HG03378 (cell line): ENCODE measurements around the gene SEC14L2.
"Not testable (repeated sequence)": the region's sequence is repeated elsewhere in the genome, so short reads cannot be mapped to it uniquely, and the experiment has no call there.

Experiments used
- ATAC-seq: cut with Tn5 transposase; IDR thresholded peaks from one replicate; pipeline ENCODE4 v1.9.1; 2021; ENCODE audit warnings: mild to moderate bottlenecking, moderate library complexity; ENCODE audit not compliant: unreplicated experiment

Gene SEC14L2

DNA sequence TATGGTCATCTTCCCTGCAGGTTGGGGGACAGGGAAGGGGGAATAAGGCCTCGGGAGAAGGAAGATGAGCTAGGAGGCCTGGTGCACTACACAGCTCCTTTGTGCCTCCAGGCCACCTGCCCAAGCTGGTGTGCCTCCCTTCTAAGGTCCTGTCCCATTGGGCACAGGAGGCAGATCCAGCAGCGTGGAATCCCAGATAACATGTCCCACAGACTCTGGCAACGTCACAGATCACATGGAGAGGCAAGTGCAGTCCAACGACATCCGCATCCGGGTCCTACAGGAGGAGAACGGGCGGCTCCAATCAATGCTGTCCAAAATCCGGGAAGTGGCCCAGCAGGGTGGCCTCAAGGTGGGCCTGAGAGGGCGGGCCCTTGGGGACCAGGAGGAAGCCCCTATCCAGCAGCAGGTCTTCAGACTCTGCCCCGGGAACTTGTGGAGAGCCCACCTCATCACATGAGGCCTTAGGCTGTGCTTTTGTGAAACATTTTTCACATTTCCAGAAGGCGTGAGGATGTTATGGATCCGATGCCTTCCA, 21.4 kb upstream of the SEC14L2 start:
- no peak for ATAC-seq

DNA sequence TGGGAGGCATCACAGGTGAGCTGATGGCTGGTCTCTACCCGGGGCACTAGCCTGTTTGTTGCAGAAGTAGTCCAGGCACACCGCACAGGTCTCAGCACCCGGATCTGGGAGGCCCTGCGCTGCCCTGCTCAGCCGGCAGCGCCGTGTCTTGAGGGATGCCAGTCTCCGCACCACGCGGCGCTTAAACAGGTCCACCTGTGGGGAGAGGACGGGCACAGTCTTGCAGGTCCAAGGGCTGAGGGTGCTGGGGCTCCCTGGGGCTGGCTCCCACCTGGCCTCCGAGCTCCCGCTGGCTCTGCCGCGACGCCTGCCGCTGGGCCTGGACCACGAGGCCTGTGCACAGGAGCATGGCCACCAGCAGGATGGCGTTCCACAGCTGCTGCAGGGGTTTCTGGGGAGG, 16.8 kb upstream of the SEC14L2 start:
- ATAC-seq = no peak

DNA sequence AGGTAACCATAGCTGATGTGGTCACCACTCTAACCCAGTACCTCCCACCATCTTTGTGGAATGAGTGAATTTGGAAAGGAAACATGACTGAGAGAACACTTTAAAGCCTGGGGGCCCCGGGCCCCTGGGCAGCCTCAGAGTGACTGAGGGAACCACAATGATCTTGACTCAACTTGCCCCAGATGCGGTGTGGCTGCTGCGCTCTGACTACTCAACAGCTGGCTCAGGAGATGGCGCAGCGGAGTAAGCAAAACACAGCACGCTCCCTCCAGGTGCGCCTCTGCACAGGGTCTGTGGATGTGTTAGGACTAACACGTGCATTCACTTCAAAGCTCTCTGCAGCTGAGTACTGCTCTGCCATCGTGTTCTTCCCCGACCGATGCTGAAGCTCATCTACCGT, 15.6 kb upstream of the SEC14L2 start:
- no peak for ATAC-seq

DNA sequence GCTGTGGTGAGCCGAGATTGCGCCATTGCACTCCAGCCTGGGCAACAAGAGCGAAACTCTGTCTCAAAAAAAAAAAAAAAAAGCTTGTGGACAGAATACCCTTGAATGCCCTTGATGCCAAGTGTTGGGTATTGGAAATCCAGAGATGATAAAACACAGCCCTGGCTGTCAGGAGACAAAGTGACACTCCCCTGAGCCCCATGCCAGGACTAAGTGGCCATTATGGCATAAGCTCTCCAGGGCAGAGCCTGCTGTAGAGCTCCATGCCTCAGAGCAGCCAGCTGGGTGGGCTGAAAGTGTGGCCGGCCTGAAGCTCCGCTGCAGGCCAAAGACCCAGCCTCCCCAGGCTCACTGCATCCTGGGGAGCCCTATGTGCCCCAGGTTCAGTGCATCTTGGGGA, 14.5 kb upstream of the SEC14L2 start:
- ATAC-seq = no peak

DNA sequence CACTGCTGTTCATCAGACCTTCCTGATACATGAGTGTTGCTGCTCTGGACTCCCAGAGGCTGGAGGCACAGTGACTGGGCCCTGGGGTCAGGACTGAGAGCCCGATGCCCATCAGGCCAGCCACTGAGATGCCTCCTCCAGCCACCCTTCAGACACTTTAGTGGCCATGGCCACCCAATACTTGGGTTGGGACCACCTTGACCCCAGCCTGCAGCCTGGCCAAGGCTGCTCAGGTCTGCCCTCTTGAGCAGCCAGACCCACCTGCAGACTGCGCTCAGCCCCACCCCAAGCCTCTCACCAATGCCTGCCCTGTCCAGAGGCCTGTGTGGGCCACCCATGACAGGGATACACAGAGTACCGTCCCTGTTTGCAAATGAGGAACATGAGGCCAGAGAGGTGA, 13.8 kb upstream of the SEC14L2 start:
- ATAC-seq = no peak

DNA sequence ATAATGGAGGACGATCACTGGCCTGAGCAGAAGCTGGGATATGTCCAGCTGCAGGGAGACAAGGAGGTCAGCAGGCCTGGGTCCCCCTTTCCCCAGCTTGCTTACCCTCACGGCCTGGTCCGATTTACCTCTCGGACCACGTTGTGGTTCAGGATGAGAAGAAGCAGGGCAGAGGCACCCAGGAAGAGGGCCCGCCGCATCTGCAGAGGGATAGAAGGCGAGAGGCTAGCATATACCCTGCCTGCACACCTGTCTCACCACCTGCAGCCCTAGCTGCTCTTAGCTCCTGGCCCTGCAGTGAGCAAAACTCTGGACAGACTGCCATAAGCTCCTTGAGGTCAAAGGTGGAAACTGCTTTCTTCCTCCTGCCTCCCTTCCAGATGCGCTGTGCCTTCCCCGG, 10.9 kb upstream of the SEC14L2 start:
- ATAC-seq = no peak

DNA sequence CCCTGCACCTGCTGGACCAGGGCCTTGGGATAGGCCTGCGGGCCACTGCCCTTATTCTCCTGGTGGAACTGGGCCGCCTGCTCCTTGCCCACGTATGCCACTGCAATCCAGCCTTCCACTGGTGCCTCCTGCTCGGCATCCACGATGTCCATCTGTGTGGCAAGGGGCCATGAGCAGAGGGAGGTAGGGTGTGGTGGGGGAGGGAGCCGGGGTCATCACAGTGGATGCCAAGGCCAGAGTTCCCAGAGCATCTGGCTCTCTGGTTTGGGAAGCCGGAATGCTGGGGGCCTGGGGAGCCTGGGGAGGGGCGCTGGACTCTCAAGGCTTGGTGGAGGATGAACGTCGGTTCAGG, 10.2 kb upstream of the SEC14L2 start:
- no peak for ATAC-seq

DNA sequence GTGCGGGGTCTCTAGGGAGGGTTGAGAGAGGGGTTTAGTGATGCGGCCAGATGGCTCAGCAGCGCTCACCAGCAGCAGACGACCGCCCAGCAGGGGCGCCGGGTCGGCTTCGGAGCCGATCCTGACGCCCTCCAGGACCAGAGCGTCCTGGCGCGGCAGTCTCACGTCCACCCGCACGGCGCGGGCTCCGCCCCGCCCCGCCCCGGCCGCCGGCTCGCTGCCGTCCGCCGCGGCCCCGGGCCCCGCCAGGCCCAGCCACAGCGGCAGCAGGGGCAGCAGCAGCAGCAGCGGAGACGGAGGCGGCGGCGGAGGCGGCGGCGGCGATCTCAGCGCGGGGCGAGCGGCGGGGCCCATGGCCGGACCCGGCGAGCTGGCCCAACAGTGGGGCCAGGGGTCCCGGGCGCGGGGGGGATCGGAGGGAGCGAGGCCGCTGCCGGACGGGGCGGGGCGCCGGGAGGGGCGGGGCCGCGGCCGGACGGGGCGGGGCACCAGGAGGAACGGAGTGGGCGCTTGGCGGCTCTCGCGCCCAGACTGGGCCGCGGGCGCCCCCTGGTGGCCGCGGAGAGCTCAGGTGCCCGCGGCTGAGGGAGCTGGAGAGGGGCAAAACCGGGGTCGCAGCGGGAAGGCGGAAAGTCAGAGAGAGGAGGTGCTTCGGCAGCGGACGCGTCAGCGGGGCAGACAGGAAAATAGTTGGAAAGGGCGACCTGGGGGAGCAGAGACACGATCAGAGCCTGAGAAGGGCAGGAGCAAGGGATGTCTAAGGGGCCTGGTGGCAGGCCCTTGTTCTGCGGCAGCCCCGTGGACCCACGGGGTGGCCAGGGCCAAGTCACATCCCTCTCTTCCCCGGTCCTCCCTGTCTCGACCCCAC, 9.6 kb upstream of the SEC14L2 start, which contains the start of gene RNF215:
Gene RNF215, minus strand, starts transcription at position 452 of the 868 bp plus-strand sequence. Its CDS starts 98 bp downstream, at position 354.
- no peak for ATAC-seq

DNA sequence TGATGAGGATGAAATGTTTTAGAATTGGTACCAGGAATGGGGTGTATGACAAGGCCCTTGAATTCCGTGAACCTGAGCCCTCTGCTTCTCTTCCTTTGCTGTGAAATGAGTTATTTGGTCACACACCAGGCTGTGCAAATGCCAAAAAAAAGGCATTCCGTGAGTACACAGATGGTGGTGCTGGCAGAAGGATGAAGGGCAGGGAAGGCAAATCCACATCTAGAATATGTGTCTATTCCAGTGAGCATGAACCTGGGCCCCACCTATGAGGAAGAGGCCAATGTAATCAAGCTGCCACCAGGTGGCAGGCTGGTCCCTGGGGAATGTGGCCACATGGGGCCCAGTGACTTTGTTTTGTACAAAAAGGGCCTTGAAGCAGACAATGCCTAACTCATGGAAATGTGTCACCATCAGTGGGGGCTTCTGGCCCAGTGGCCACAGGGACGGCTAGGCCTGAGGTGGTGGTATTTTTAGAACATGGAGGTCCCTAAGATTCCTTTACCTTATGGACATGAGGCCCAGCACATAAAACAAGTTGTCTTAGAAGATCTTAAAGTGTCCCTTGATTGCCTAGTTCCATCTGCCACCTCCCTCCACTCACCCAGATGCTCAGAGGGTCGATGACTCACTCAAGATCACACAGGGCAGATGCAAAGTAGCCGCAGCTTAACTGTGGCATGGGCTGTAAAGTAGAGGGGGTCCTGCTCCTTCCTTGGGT, 5.7 kb upstream of the SEC14L2 start:
- no peak for ATAC-seq

DNA sequence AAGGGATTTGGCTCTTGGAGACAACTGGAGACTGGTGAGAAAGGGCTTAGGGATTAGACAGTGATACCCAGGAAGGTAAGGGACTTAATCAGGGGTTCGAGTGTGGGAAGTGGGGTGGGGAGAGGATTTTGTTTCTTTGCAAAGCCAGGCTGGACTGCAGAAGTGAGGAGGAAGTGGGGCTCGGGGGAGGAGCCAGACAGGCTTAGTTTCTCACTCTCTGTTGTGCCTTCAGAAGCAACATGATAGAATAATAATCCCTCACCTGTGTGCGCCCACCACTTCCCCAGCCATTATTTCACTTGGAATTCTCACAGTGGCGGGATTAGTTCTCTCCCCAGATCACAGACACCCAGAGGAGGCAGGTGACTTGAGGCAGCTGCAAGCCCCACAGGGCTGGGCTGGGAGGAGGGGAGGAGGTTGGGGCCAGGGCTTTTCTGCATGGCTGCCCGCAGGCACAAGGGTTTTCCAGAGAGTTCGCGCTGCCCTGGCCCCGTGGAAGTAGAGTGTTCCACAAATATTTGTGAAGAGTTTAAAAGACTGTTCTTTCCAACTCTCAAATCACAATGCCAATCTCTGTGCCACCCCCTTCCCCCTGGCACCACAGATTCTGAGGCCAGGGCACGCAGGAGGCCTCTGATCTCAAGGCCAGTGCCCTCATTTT, 4.0 kb upstream of the SEC14L2 start:
- ATAC-seq = no peak

DNA sequence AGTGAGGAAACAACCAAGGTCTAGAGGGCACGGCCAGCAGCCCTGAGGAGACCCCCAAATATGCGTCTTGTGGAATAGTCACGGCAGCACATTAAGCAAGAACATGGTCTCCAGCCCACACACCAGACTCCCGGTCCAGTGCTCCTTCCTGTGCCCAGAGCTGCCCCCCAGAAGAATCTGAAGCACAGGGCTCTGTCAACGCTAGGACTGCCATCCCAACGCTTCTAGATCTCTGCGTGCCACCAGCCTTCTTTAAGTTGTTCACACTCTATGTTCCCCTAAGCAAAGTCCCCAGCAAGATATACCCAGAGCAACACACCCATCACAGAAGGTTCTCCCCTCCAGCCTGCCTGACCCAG, 3.5 kb upstream of the SEC14L2 start:
- no peak for ATAC-seq

DNA sequence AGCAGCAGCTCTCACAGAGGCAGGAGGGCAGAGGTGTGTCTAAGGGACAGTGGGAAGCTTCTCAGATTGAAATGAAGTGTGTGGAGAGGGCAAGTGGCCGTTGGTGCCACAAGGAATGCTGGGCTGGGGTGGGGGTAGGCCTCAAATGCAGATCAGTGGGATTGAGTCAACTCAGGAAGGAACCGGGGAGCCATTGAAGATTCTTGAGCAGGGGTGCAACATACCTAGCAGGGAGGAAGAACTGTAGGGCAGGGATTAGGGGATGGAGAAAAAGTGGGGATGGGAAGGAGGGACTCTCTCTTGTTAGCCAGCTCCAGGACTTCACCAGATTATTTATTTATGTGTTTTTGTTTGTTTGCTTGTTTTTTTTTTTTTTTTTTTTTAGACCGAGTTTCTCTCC, 2.9 kb upstream of the SEC14L2 start:
- no peak for ATAC-seq

DNA sequence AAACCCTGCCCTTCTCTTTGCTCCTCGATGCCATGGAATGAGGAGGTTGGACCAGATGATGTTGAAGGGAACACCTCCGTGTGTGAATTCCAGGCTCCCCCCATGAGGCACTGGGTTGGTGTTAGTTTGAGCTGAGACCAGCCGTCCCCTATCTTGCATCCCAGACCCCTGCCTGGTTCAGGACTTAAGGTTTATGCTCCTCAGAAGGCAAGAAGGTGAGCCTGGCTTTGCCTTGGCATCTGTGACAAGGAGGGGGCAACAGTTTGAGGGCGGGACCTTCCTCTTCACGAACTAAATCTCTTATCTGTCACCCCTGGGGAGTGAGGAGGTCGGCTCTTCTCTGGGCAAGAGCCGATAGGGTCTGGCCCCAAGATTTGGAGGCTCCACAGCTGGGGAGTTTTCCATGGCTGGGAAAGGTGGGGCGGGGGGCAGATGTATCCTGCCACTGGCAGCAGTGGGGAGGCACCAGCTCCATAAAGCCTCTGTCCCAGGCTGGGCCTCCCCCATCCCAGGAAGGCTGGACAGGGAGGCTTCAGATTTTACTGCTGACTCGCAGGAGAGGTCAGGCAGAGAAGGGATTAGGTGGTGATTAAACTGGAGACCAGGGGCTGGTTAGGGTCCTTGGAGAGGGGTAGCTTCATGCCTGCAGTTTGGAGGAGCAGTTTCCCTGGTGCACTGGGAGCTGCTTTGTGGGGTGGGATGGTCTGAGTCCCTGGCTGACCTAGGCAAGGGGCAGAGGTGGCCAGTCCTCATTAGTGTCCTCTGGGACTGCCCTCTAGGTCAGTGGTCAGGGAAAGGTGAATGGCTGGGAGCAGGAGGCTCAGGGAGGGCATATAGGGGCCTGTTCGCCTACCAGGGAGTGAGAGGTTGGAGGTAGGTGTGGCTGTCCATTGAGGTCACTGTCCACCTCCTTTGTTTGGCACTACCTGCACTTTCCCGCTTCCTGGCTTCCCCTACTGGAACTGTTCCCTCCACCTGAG, 1.1 kb downstream of the SEC14L2 start:
- no peak for ATAC-seq

DNA sequence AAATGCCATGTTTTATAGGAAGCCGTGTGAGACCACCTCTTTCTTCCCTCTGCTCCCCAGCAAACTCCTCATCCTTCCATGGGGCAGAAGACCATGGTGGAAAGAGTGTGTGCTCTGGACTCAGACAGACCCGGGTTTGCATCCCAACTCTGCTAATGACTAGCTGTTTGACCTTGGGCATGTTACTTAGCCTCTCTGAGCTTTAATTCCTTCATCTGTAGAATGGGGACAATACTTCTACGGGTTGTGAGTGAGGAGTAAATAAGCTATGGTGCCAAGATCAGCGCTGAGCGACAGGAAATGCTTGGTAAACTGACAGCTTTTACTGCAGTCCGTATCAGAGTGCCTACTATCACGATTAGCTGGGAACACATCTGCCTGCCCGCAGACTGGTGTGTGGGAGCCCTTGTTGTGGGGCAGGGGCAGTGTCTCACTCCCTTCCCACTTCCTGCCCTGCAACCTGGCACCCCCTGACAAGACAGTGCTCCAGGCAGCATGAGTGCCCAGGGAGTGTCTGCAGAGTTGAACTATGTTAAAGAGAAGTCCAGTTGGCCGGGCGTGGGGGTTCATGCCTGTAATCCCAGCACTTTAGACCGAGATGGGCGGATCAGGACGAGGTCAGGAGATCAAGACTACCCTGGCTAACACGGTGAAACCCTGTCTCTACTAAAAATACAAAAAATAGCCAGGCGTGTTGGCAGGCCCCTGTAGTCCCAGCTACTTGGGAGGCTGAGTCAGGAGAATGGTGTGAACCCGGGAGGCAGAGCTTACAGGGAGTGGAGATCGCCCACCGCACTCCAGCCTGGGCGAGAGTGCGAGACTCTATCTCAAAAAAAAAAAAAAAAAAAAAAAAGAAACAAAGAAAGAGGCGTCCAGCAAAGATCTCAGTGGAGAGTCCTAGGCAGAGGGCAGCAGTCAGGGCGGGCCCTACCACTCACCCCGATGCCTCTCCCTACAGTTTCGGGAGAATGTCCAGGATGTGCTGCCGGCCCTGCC, 2.2 kb downstream of the SEC14L2 start:
- no peak for ATAC-seq

DNA sequence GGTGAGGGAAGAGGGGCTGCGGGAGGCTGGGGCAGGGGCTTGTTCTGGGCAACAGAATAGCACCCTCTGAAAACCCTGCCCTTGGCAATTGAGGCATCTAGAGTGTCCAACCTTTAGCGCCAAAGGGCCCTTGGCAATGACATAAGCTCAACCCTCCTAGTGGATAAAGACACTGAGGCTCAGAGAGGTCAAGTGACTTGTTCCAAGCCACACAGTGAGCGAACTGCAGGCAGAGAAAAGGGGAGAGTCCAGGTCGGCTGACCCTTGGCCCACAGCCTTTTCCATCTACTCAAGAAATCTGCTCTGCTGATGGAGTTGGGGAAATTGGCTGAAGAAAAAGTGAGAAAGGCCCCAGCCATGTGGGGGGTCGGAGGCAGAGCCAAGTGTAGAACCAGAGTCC, 2.9 kb downstream of the SEC14L2 start:
- ATAC-seq = no peak

DNA sequence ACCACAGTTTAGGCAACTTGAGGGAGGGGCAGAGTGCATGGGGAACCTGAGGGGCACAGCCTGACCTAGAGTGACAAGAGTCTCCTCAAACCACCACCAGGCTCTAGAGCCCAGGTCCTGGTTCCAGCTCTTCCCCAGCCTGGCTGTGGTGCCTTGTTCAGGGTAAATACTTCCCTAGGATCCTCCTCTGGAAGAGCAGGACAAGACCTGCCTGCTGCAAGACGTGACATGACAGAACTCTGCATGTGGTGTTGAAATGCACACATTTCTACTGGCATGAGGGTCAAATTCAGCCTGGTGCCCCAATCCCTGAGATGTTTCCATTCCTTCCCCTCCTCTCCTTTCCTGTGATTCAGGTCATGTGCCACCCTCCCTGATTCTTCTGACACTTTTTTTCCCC, 3.3 kb downstream of the SEC14L2 start:
- no peak for ATAC-seq

DNA sequence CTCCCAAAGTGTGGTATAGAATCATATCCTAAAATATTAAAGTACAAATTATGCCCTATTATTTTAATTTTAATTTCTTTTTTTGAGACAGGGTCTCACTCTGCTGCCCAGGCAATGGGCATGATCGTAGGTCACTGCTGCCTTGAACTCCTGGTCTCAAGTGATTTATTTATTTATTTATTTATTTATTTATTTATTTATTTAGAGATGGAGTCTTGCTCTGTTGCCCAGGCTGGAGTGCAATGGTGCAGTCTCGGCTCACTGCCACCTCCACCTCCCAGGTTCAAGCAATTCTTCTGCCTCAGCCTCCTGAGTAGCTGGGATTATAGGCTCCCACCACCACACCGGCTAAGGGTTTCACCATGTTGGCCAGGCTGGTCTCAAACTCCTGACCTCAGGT, 4.2 kb downstream of the SEC14L2 start:
- not testable (repeated sequence) for ATAC-seq

DNA sequence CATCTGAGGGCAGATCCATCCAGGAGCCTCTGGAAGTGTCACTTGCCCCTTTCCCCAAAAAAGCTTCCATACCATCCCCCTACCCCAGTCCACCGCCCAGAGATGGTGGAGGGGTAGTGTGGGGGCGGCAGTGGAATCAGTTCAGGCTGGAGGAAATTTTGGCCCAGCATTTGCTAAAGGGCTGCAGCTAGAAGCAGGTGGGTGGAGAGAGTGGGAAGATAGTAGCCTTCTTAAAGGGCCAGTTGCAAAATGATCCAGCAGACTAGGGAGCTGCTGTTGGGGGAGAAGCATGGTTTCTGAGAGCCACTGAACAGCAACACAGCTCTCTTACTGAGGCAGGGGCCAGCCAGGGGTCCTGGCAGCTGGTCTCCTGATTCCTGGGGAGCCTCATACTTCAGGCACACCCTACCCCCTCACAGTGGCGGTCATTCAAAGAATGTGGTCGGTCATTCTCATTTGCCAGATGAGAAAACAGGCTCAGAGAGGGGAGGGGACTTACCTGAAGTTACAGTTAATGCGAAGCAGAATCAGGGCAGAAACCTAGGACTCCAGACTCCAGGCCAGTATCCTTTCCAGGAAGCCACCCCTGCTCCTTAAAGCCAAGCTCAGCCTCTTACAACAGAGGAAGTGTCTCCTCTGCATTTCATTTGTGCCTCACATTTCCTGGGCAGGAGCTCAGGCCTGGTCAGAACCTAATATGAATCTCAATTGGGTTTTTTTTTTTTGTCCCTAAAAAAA, 5.4 kb downstream of the SEC14L2 start:
- no peak for ATAC-seq

DNA sequence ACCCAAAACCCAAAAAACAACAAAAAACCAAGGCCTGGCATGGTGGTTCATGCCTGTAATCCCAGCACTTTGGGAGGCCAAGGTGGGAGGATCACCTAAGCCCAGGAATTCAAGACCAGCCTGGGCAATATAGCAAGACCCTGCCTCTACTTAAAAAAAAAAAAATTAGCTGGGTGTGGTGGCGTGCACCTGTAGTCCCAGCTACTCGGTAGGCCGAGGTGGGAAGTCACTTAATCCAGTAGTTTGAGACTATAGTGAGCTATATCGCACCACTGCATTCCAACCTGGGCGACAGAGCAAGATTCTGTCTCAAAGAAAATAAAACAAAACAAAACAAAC, 5.9 kb downstream of the SEC14L2 start:
- ATAC-seq = not testable (repeated sequence)
